Liver (tissue), 9 donors: ENCODE data around the gene STEAP2. TPM values are rescaled to one million over a fixed set of nuclear protein-coding genes. Genes with fewer than 3 reads are reported as not detected.

ENCODE experiments used
- DNase-seq: peaks from one replicate; pipeline ENCODE4 v3.0.0-alpha.2; 2017; ENCODE audit warnings: low spot score
- H3K27ac ChIP-seq, 2 donors: one replicate each; pipeline ENCODE4 v1.7.0; 2013; ENCODE audit warnings: inconsistent platforms in 2 of 2, low read length in 2 of 2, control low read depth in 1 of 2, low read depth in 1 of 2, mild to moderate bottlenecking in 1 of 2
- H3K27me3 ChIP-seq, 4 donors: one replicate each; pipeline versions ENCODE4 v1.6.1 to v1.7.0; 2013; ENCODE audit warnings: low read length in 3 of 4, inconsistent platforms in 1 of 4, mild to moderate bottlenecking in 1 of 4, moderate library complexity in 1 of 4; ENCODE audit not compliant: control insufficient read depth in 4 of 4, insufficient read depth in 4 of 4
- H3K36me3 ChIP-seq, 4 donors: one replicate each; pipeline versions ENCODE4 v1.6.1 to v1.7.0; 2013; ENCODE audit warnings: low read length in 3 of 4, mild to moderate bottlenecking in 3 of 4, low read depth in 1 of 4, moderate library complexity in 1 of 4; ENCODE audit not compliant: control insufficient read depth in 4 of 4, insufficient read depth in 3 of 4
- H3K4me1 ChIP-seq, 4 donors: one replicate each; pipeline versions ENCODE4 v1.6.1 to v1.7.0; 2013; ENCODE audit warnings: low read length in 3 of 4, mild to moderate bottlenecking in 3 of 4, moderate library complexity in 1 of 4; ENCODE audit not compliant: control insufficient read depth in 4 of 4, insufficient read depth in 4 of 4
- H3K4me3 ChIP-seq, 3 donors: one replicate each; pipeline versions ENCODE4 v1.6.1 to v1.7.0; 2013; ENCODE audit warnings: low read length in 3 of 3, control low read depth in 1 of 3, low read depth in 1 of 3, mild to moderate bottlenecking in 1 of 3
- H3K9ac ChIP-seq, 2 donors: one replicate each; pipeline ENCODE4 v1.7.0; 2013; ENCODE audit warnings: low read length in 2 of 2, mild to moderate bottlenecking in 2 of 2, moderate library complexity in 2 of 2, control low read depth in 1 of 2, low read depth in 1 of 2
- H3K9me3 ChIP-seq, 4 donors: one replicate each; pipeline versions ENCODE4 v1.6.1 to v1.7.0; 2013; ENCODE audit warnings: low read length in 3 of 4; ENCODE audit not compliant: control insufficient read depth in 4 of 4
- EGR1 ChIP-seq, 2 donors: IDR thresholded peaks; 2 replicates each; pipeline ENCODE4 v1.6.1; 2016 to 2018; ENCODE audit warnings: antibody characterized with exemption in 2 of 2, low read depth in 2 of 2
- FOXA1 ChIP-seq: IDR thresholded peaks from 2 replicates; pipeline ENCODE4 v1.6.1; 2016; ENCODE audit warnings: antibody characterized with exemption
- FOXA2 ChIP-seq: IDR thresholded peaks from 2 replicates; pipeline ENCODE4 v1.6.1; 2016; ENCODE audit warnings: antibody characterized with exemption
- GABPA ChIP-seq, 2 donors: IDR thresholded peaks in 1 of 2; conservative IDR thresholded peaks in 1 of 2; 2 replicates each; pipeline ENCODE4 v1.6.1; 2016; ENCODE audit warnings: antibody characterized with exemption in 2 of 2, mild to moderate bottlenecking in 1 of 2, moderate library complexity in 1 of 2
- HNF4A ChIP-seq, 2 donors: conservative IDR thresholded peaks; 2 replicates each; pipeline ENCODE4 v1.6.1; 2016; ENCODE audit warnings: antibody characterized with exemption in 2 of 2, mild to moderate bottlenecking in 2 of 2
- HNF4G ChIP-seq: IDR thresholded peaks from 2 replicates; pipeline ENCODE4 v1.6.1; 2016; ENCODE audit warnings: antibody characterized with exemption
- JUND ChIP-seq, 2 donors: IDR thresholded peaks; 2 replicates each; pipeline ENCODE4 v1.6.1; 2016; ENCODE audit warnings: antibody characterized with exemption in 2 of 2
- MAX ChIP-seq: IDR thresholded peaks from 2 replicates; pipeline ENCODE4 v1.6.1; 2016; ENCODE audit warnings: antibody characterized with exemption
- NR2F2 ChIP-seq: IDR thresholded peaks from 2 replicates; pipeline ENCODE4 v1.6.1; 2016; ENCODE audit warnings: antibody characterized with exemption
- RAD21 ChIP-seq, 2 donors: IDR thresholded peaks; 2 replicates each; pipeline ENCODE4 v1.6.1; 2016; ENCODE audit warnings: antibody characterized with exemption in 2 of 2, mild to moderate bottlenecking in 2 of 2
- RXRA ChIP-seq, 2 donors: IDR thresholded peaks; 2 replicates each; pipeline ENCODE4 v1.6.1; 2017 to 2018; ENCODE audit warnings: antibody characterized with exemption in 2 of 2, mild to moderate bottlenecking in 1 of 2
- TAF1 ChIP-seq: conservative IDR thresholded peaks from 2 replicates; pipeline ENCODE4 v1.6.1; 2016; ENCODE audit warnings: antibody characterized with exemption, mild to moderate bottlenecking
- ZBTB33 ChIP-seq: IDR thresholded peaks from 2 replicates; pipeline ENCODE4 v1.6.1; 2016; ENCODE audit warnings: antibody characterized with exemption
- WGBS: extraction: QIAGEN DNeasy Blood & Tissue Kit; methylation state at CpG from one replicate; pipeline ENCODE4 v1.1.7; 2013; 5-methylcytosine and 5-hydroxymethylcytosine counted together
- polyA plus RNA-seq, 2 donors: library from polyadenylated mRNA; stranded (reverse) in 1 of 2; unstranded in 1 of 2; fragments of 200-250 nt in 1 of 2; fragments of >200 nt in 1 of 2; fragmentation: Nextera tagmentation in 1 of 2; extraction: Ambion mirVana in 1 of 2; gene quantifications; one replicate each; pipeline versions ENCODE4 v1.2.1 to v1.2.3, GENCODE V29; 2013 to 2015
- total RNA-seq, 2 donors: library from RNA; depleted of rRNA; stranded (reverse); fragments of >200 nt; gene quantifications; one replicate each; pipeline ENCODE4 v1.2.3, GENCODE V29; 2014
- TF ChIP-seq, protein P1 (sequence below): fragments of 150-350 bp; IDR thresholded peaks from 2 replicates; pipeline ENCODE4 v1.5.1; 2017; ENCODE audit warnings: improper control_type of control experiment, low read depth, low read length; ENCODE audit not compliant: missing input control
- donor health status: healthy.
- donor health status: healthy.
- donor health status: healthy.
- donor health status: healthy.
- donor health status: healthy.

STEAP2 gene
- total and polyA plus RNA-seq, 4 donors: 1.2 to 25.9 (median 5.2) TPM

DNA sequence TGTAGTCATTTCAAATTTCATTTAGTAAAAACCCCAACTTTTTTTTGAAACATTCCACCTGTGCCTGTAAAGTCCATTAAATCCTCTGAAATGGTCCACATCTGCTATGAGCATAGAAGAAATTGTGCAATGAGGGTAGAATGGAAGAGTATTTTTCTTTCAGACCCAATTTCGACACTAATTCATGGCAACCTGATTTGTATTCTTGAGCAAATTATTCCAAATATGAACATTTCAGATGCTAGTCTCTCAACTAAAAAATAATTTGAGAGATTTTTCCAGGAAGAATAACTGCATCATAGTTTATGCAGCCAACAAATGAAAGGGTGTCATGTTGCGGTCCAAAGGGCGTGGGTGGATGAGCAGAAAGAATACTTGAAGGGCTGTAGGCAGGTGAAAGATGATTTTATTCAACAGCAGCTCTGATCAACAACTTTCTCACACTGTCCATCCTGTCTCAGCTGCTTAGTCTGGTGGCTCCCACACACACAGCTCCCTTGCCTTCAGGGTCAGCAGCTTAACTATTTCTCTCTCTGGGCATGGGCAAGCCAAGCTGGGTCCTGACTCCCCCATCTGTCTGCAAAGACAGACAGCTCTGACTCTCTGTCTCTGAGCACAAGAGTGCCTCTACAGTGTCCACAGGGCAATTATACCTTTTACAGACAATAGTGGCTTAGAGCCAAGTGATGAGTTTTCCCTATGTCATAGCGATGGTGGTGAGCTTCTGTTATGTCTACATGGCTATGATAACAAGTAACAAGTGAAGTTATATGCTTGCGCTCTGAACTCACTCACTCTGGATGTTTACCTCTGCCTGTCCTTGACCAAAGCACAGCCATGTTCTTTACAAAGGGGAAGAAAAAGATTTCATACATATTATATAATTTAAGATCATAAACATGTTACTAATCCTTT is 11.5 kb downstream of the STEAP2 start:
- 91% methylated on average over 5 of the region's 5 CpGs for WGBS
- Histone ChIP-seq H3K4me1 (no peaks in the 10 kb centered on the region), H3K36me3 (no peaks in the 10 kb centered on the region), H3K9ac (no peak overlapping the region), H3K4me3 (no peak overlapping the region), H3K27me3 (no peaks in the 10 kb centered on the region), H3K27ac (no peak overlapping the region), H3K9me3 (no peaks in the 10 kb centered on the region)
- no peak for TF ChIP-seq RAD21 (IDR thresholded peaks at IDR 0.05)
- TF ChIP-seq FOXA1: no peak
- no peak for TF ChIP-seq MAX
- no peak for DNase-seq

DNA sequence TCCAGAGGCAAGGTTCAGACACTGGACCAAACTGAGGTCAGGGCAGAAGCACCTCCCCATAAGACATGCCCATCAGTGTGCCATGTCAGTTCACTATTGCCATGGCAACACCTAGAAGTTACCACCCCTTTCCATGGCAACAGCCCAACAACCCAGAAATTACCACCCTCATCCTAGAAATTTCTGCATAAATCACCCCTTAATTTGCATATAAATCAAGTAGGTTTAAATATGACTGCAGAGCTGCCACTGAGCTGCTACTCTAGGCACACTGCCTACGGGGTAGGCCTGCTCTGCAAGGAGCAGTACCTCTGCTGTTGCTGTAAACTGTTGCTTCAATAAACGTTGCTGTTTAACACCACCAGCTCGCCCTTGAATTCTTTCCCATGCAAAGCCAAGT is 12.7 kb downstream of the STEAP2 start:
- Histone ChIP-seq H3K9me3 (no peaks in the 10 kb centered on the region), H3K9ac (no peak overlapping the region), H3K4me3 (no peak overlapping the region), H3K27ac (no peak overlapping the region), H3K4me1 (peaks cover 0 to 1% (median 0%) of the 10 kb centered on the region in 4 donors), H3K36me3 (no peaks in the 10 kb centered on the region), H3K27me3 (no peaks in the 10 kb centered on the region)
- WGBS: 72% methylated on average over 3 of the region's 3 CpGs
- TF ChIP-seq, protein P1, sequence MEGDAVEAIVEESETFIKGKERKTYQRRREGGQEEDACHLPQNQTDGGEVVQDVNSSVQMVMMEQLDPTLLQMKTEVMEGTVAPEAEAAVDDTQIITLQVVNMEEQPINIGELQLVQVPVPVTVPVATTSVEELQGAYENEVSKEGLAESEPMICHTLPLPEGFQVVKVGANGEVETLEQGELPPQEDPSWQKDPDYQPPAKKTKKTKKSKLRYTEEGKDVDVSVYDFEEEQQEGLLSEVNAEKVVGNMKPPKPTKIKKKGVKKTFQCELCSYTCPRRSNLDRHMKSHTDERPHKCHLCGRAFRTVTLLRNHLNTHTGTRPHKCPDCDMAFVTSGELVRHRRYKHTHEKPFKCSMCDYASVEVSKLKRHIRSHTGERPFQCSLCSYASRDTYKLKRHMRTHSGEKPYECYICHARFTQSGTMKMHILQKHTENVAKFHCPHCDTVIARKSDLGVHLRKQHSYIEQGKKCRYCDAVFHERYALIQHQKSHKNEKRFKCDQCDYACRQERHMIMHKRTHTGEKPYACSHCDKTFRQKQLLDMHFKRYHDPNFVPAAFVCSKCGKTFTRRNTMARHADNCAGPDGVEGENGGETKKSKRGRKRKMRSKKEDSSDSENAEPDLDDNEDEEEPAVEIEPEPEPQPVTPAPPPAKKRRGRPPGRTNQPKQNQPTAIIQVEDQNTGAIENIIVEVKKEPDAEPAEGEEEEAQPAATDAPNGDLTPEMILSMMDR: no peak
- TF ChIP-seq FOXA1 (no peak), GABPA (IDR thresholded peaks at IDR 0.05 in 1 of 2, conservative IDR thresholded peaks at IDR 0.05 in 1 of 2) (no peak), ZBTB33 (no peak), JUND (IDR thresholded peaks at IDR 0.05) (no peak), NR2F2 (no peak), TAF1 (no peak), RXRA (IDR thresholded peaks at IDR 0.05) (no peak), RAD21 (IDR thresholded peaks at IDR 0.05) (no peak), HNF4G (no peak), EGR1 (IDR thresholded peaks at IDR 0.05; ENCODE audit: low read depth in 2 of 2) (no peak), MAX (no peak), HNF4A (conservative IDR thresholded peaks at IDR 0.05) (no peak), FOXA2 (no peak)
- no peak for DNase-seq
